Caco-2 (cell line): ENCODE measurements around the gene ZNF768. TPM values are rescaled to one million over a fixed set of nuclear protein-coding genes. Genes with fewer than 3 reads are reported as not detected.
A peak's percentile ranks its signal among the peaks of the same experiment; 100 is the strongest.

Source experiments
- BruUV-seq: library from RNA; stranded (reverse); fragments of 400-500 nt; replicated peaks from 2 replicates; lab custom pipeline; 2021; lab: Mats Ljungman, UMichigan
- CTCF ChIA-PET: fragments of 300-600 bp; sonication (Branson Sonifier 250); formaldehyde crosslinking; loops from one replicate; lab custom pipeline; 2022; ENCODE audit warnings: antibody characterized with exemption; lab: Charles Lee
- POLR2A ChIA-PET: fragments of 300-600 bp; sonication (Branson Sonifier 250); formaldehyde crosslinking; loops from one replicate; lab custom pipeline; 2022; ENCODE audit warnings: antibody characterized with exemption; lab: Charles Lee
- DNase-seq, 2 experiments: peaks; one replicate each; pipeline versions ENCODE4 v3.0.0 to v3.0.0-alpha.2; 2020 to 2022
- H3K27me3 ChIP-seq: replicated peaks from 2 replicates; pipeline ENCODE4 v1.6.0; 2011; ENCODE audit warnings: low read length; ENCODE audit not compliant: control insufficient read depth, insufficient read depth
- H3K36me3 ChIP-seq: 2 replicates; pipeline ENCODE4 v1.5.1; 2011; ENCODE audit warnings: low read length; ENCODE audit not compliant: control insufficient read depth, insufficient read depth
- H3K4me1 ChIP-seq: fragments of 250-450 bp; sonication (Bioruptor Pico); 2 replicates; pipeline ENCODE4 v1.5.1; 2020; ENCODE audit warnings: mild to moderate bottlenecking
- H3K4me3 ChIP-seq: 2 replicates; pipeline ENCODE4 v1.5.1; 2011; ENCODE audit warnings: low read depth, mild to moderate bottlenecking, control low read depth, low read length
- H3K9me3 ChIP-seq: fragments of 250-450 bp; sonication (Bioruptor Pico); 2 replicates; pipeline ENCODE4 v1.5.1; 2020; ENCODE audit warnings: mild to moderate bottlenecking, moderate library complexity
- H3K27ac Mint-ChIP-seq: one replicate; pipeline ENCODE4 v1.8.0; 2022; ENCODE audit warnings: mixed read lengths; ENCODE audit not compliant: unreplicated experiment
- H3K27me3 Mint-ChIP-seq: one replicate; pipeline ENCODE4 v1.8.0; 2022; ENCODE audit warnings: mixed read lengths; ENCODE audit not compliant: insufficient read depth, unreplicated experiment
- H3K36me3 Mint-ChIP-seq: one replicate; pipeline ENCODE4 v1.8.0; 2022; ENCODE audit warnings: mild to moderate bottlenecking, mixed read lengths; ENCODE audit not compliant: insufficient read depth, unreplicated experiment
- H3K4me1 Mint-ChIP-seq: one replicate; pipeline ENCODE4 v1.8.0; 2022; ENCODE audit warnings: low read depth, mixed read lengths; ENCODE audit not compliant: unreplicated experiment
- H3K4me3 Mint-ChIP-seq: one replicate; pipeline ENCODE4 v1.8.0; 2022; ENCODE audit warnings: mild to moderate bottlenecking, moderate library complexity, mixed read lengths; ENCODE audit not compliant: unreplicated experiment
- H3K9me3 Mint-ChIP-seq: one replicate; pipeline ENCODE4 v1.8.0; 2022; ENCODE audit warnings: mixed read lengths; ENCODE audit not compliant: unreplicated experiment
- CTCF ChIP-seq, 2 experiments: fragments of 200-600 bp in 1 of 2; IDR thresholded peaks; 1 replicate in 1 of 2; 2 replicates in 1 of 2; pipeline versions ENCODE4 v1.5.1 to v1.8.0; 2011 to 2022; ENCODE audit warnings: antibody characterized with exemption in 1 of 2, control low read depth in 1 of 2, inconsistent platforms in 1 of 2, low read depth in 1 of 2, low read length in 1 of 2, mild to moderate bottlenecking in 1 of 2, moderate library complexity in 1 of 2; ENCODE audit not compliant: insufficient read depth in 1 of 2, severe bottlenecking in 1 of 2, unreplicated experiment in 1 of 2
- intact Hi-C: fragments of 100-400 bp; cut with micrococcal nuclease; formaldehyde crosslinking; loops from one replicate; pipeline ENCODE4 v1.10.0; 2022; ENCODE audit not compliant: unreplicated experiment
- total RNA-seq: library from RNA; stranded (reverse); gene quantifications from 2 replicates; pipeline ENCODE4 v1.2.3, GENCODE V29; 2022

The ZNF768 gene
- total RNA-seq, 1 experiment from 2014 or later = 30.3 TPM

- no peak for TF ChIP-seq CTCF (IDR thresholded peaks at IDR 0.05; ENCODE audit: insufficient read depth in 1 of 2, low read depth in 1 of 2, low read length in 1 of 2, severe bottlenecking in 1 of 2, unreplicated experiment in 1 of 2)
- Histone ChIP-seq H3K36me3 (peaks cover 2% of the 10 kb centered on the region), H3K27me3 (no peaks in the 10 kb centered on the region), H3K9me3 (no peaks in the 10 kb centered on the region), H3K4me1 (peaks cover 5% of the 10 kb centered on the region; the same call in 1 of the 2 replicates), H3K4me3 (no peak overlapping the region)
- CTCF ChIA-PET = interaction anchor here (0.6 kb wide), 1 partner anchor 24 kb away, joined by 3 read pairs; no protein-coding TSS in a partner anchor
- peak overlapping the region; percentile 53 for H3K27ac Mint-ChIP-seq
- peaks cover 6% of the 10 kb centered on the region for H3K4me1 Mint-ChIP-seq
- H3K36me3 Mint-ChIP-seq = peaks cover 5% of the 10 kb centered on the region
- H3K4me3 Mint-ChIP-seq = peak overlapping the region; percentile 78
- H3K27me3 Mint-ChIP-seq = no peaks in the 10 kb centered on the region
- intact Hi-C loops = loop anchor here (2.0 kb wide), 2 partner anchors 13 to 25 kb away; partner anchors contain the start of gene ZNF747
- H3K9me3 Mint-ChIP-seq = no peaks in the 10 kb centered on the region
- BruUV-seq = no TSS peak
- DNase-seq = no peak
- POLR2A ChIA-PET = no interaction called here
Measured at GRCh38 chr16:30559690-30560089, 33.3 kb upstream of the ZNF768 start.

- Mint-ChIP-seq H3K36me3 (peaks cover 11% of the 10 kb centered on the region), H3K4me1 (peaks cover 6% of the 10 kb centered on the region), H3K4me3 (peak overlapping the region; percentile 78), H3K27ac (peak overlapping the region; percentile 53), H3K9me3 (no peaks in the 10 kb centered on the region), H3K27me3 (no peaks in the 10 kb centered on the region)
- H3K9me3 ChIP-seq = no peaks in the 10 kb centered on the region
- DNase-seq = no peak
- no peaks in the 10 kb centered on the region for H3K27me3 ChIP-seq
- TSS peak; percentile 82 for BruUV-seq
- intact Hi-C loops = loop anchor here (2.0 kb wide), 2 partner anchors 14 to 24 kb away; partner anchors contain the start of gene ZNF747
- ChIA-PET CTCF (interaction anchor here (0.6 to 2.2 kb wide), 8 partner anchors 9 to 129 kb away, joined by 3 to 32 read pairs (median 6); partner anchors contain the start of genes DCTPP1, ZNF688, ZNF689 and ZNF747), POLR2A (interaction anchor here (0.6 to 1.5 kb wide), 9 partner anchors 10 to 188 kb away, joined by 3 to 20 read pairs (median 4); partner anchors contain the start of genes DCTPP1, PRR14, ZNF688 and ZNF747)
- peaks cover 2% of the 10 kb centered on the region for H3K36me3 ChIP-seq
- H3K4me3 ChIP-seq = no peak overlapping the region
- H3K4me1 ChIP-seq = peaks cover 5% of the 10 kb centered on the region; the same call in 1 of the 2 replicates
- no peak for TF ChIP-seq CTCF (IDR thresholded peaks at IDR 0.05; ENCODE audit: insufficient read depth in 1 of 2, low read depth in 1 of 2, low read length in 1 of 2, severe bottlenecking in 1 of 2, unreplicated experiment in 1 of 2)
Measured at GRCh38 chr16:30558789-30559377, 32.5 kb upstream of the ZNF768 start.

GRCh38 chr16:30557957-30558788, 31.8 kb upstream of the ZNF768 start, which contains the start of gene ZNF764:
Gene ZNF764 (minus strand): TSS chr16:30558374. CDS start chr16:30558182, 192 bp downstream.
- Histone ChIP-seq H3K9me3 (no peaks in the 10 kb centered on the region), H3K4me1 (peaks cover 5% of the 10 kb centered on the region; the same call in 1 of the 2 replicates), H3K36me3 (peaks cover 2% of the 10 kb centered on the region), H3K27me3 (no peaks in the 10 kb centered on the region), H3K4me3 (peak within 1 kb of the TSS; percentile 72)
- peak within 1 kb of the TSS; percentile 53 for H3K27ac Mint-ChIP-seq
- BruUV-seq = no TSS peak
- H3K36me3 Mint-ChIP-seq = peaks cover 18% of the 10 kb centered on the region
- no peak for TF ChIP-seq CTCF (IDR thresholded peaks at IDR 0.05; ENCODE audit: insufficient read depth in 1 of 2, low read depth in 1 of 2, low read length in 1 of 2, severe bottlenecking in 1 of 2, unreplicated experiment in 1 of 2)
- H3K4me3 Mint-ChIP-seq = peak within 1 kb of the TSS; percentile 78
- intact Hi-C loops = loop anchor here (2.0 kb wide), 2 partner anchors 15 to 23 kb away; partner anchors contain the start of gene ZNF747
- POLR2A ChIA-PET = interaction anchor here (0.6 to 1.5 kb wide), 12 partner anchors 9 to 187 kb away, joined by 3 to 20 read pairs (median 4); partner anchors contain the start of genes DCTPP1, PRR14, ZNF688 and ZNF747
- CTCF ChIA-PET = interaction anchor here (0.9 to 2.2 kb wide), 7 partner anchors 10 to 128 kb away, joined by 4 to 32 read pairs (median 6); partner anchors contain the start of genes DCTPP1, ZNF688, ZNF689 and ZNF747
- DNase-seq = peak; percentile 96 to 97
- H3K4me1 Mint-ChIP-seq = peaks cover 6% of the 10 kb centered on the region
- H3K27me3 Mint-ChIP-seq = no peaks in the 10 kb centered on the region
- no peaks in the 10 kb centered on the region for H3K9me3 Mint-ChIP-seq
